GM12878 (cell line): ENCODE measurements around the gene EEPD1. TPM values are rescaled to one million over a fixed set of nuclear protein-coding genes. Genes with fewer than 3 reads are reported as not detected.

Experiments
- ATAC-seq: fragments of 200-7000 bp; cut with Tn5 transposase; 3 replicates; pipeline ENCODE4 v1.9.1; 2020; ENCODE audit warnings: mild to moderate bottlenecking, moderate library complexity
- BruUV-seq: library from RNA; stranded (reverse); fragments of 400-500 nt; replicated peaks from 2 replicates; lab custom pipeline; 2021; lab: Mats Ljungman, UMichigan
- CTCF ChIA-PET: fragments of 300-600 bp; sonication (Branson Sonifier 250); formaldehyde crosslinking; extraction: SDS; loops from one replicate; lab custom pipeline; 2021; ENCODE audit warnings: inconsistent platforms; lab: Yijun Ruan, JAX
- POLR2A ChIA-PET: fragments of 350-600 bp; formaldehyde crosslinking; extraction: SDS; loops from one replicate; lab custom pipeline; 2021; ENCODE audit warnings: inconsistent platforms; lab: Charles Lee
- RAD21 ChIA-PET: fragments of 300-600 bp; sonication (Branson Sonifier 250); formaldehyde crosslinking; loops from one replicate; lab custom pipeline; 2023; ENCODE audit warnings: antibody characterized with exemption; ENCODE audit not compliant: unreplicated experiment; lab: Charles Lee
- SMC1A ChIA-PET: fragments of 300-600 bp; sonication (Branson Sonifier 250); formaldehyde crosslinking; loops from one replicate; lab custom pipeline; 2023; ENCODE audit not compliant: unreplicated experiment, uncharacterized antibody; lab: Charles Lee
- DNase-seq: peaks from one replicate; pipeline ENCODE4 v3.0.0-alpha.2; 2011; ENCODE audit warnings: low read depth, low spot score
- FAIRE-seq: peaks from 3 replicates; lab custom pipeline; 2011; peaks lifted over from hg19 to GRCh38; lab: Jason Lieb, UNC
- H2AFZ ChIP-seq: 2 replicates; pipeline ENCODE4 v1.6.0; 2011; ENCODE audit warnings: low read depth, low read length, control low read depth; ENCODE audit not compliant: control insufficient read depth
- H3K27ac ChIP-seq: 2 replicates; pipeline ENCODE4 v1.5.1; 2011; ENCODE audit warnings: control low read depth; ENCODE audit not compliant: control insufficient read depth, insufficient read depth
- H3K27me3 ChIP-seq, 2 experiments: replicated peaks in 1 of 2; 2 replicates each; pipeline versions ENCODE4 v1.6.0 to v1.6.1; 2011; ENCODE audit warnings: low read length in 1 of 2; ENCODE audit not compliant: control insufficient read depth in 2 of 2, insufficient read depth in 2 of 2
- H3K36me3 ChIP-seq, 2 experiments: 2 replicates each; pipeline ENCODE4 v1.5.1; 2011; ENCODE audit warnings: low read length in 1 of 2; ENCODE audit not compliant: control insufficient read depth in 2 of 2, insufficient read depth in 2 of 2
- H3K4me1 ChIP-seq: 2 replicates; pipeline ENCODE4 v1.6.1; 2011; ENCODE audit warnings: mild to moderate bottlenecking, low read length, moderate library complexity, mixed read lengths; ENCODE audit not compliant: control insufficient read depth, insufficient read depth
- H3K4me2 ChIP-seq: 2 replicates; pipeline ENCODE4 v1.6.0; 2011; ENCODE audit warnings: control low read depth; ENCODE audit not compliant: control insufficient read depth, insufficient read depth
- H3K4me3 ChIP-seq: fragments of 200-600 bp; sonication (generic); 2 replicates; pipeline ENCODE4 v1.5.1; 2016
- H3K79me2 ChIP-seq: 2 replicates; pipeline ENCODE4 v1.6.0; 2011; ENCODE audit warnings: low read length; ENCODE audit not compliant: control insufficient read depth, insufficient read depth
- H3K9ac ChIP-seq: 2 replicates; pipeline ENCODE4 v1.8.0; 2011; ENCODE audit warnings: low read length, control low read depth, mixed read lengths; ENCODE audit not compliant: control insufficient read depth, insufficient read depth
- H3K9me3 ChIP-seq: replicated peaks from 3 replicates; pipeline ENCODE4 v1.5.1; 2011; ENCODE audit warnings: mild to moderate bottlenecking, low read length; ENCODE audit not compliant: control insufficient read depth, insufficient read depth
- H4K20me1 ChIP-seq: 2 replicates; pipeline ENCODE4 v1.6.0; 2011; ENCODE audit not compliant: control insufficient read depth, insufficient read depth
- CBX3 ChIP-seq: fragments of 200-600 bp; sonication (generic); IDR thresholded peaks from 2 replicates; pipeline ENCODE4 v1.6.1; 2016; ENCODE audit warnings: low read depth, borderline replicate concordance
- CHD4 ChIP-seq: fragments of 200-600 bp; sonication (generic); IDR thresholded peaks from 2 replicates; pipeline ENCODE4 v1.6.1; 2016; ENCODE audit warnings: mild to moderate bottlenecking
- EZH2 ChIP-seq: IDR thresholded peaks from 2 replicates; pipeline ENCODE4 v1.6.1; 2012; ENCODE audit warnings: low read depth, mild to moderate bottlenecking, control low read depth, inconsistent platforms, low read length, borderline replicate concordance; ENCODE audit not compliant: control insufficient read depth
- HCFC1 ChIP-seq: fragments of 150-350 bp; IDR thresholded peaks from 2 replicates; pipeline ENCODE4 v1.6.1; 2014; ENCODE audit warnings: low read length
- MXI1 ChIP-seq: fragments of 150-350 bp; IDR thresholded peaks from 2 replicates; pipeline ENCODE4 v1.6.1; 2011; ENCODE audit warnings: low read depth, mild to moderate bottlenecking, inconsistent platforms, low read length, improper control_type of control experiment
- MYB ChIP-seq: fragments of 150-350 bp; IDR thresholded peaks from 2 replicates; pipeline ENCODE4 v1.6.1; 2014; ENCODE audit warnings: mild to moderate bottlenecking, low read depth, low read length, borderline replicate concordance
- NFYA ChIP-seq: IDR thresholded peaks from 2 replicates; pipeline ENCODE4 v1.6.1; 2011; ENCODE audit warnings: low read depth, mild to moderate bottlenecking, low read length, improper control_type of control experiment, borderline replicate concordance
- RAD21 ChIP-seq: IDR thresholded peaks from 2 replicates; pipeline ENCODE4 v1.6.1; 2011; ENCODE audit warnings: mild to moderate bottlenecking, low read depth, low read length, moderate library complexity; ENCODE audit not compliant: insufficient read depth
- RELA ChIP-seq: fragments of 450-650 bp; IDR thresholded peaks from 2 replicates; pipeline ENCODE4 v1.8.0; 2014; ENCODE audit warnings: borderline replicate concordance; ENCODE audit not compliant: partially characterized antibody
- SMC3 ChIP-seq: IDR thresholded peaks from 2 replicates; pipeline ENCODE4 v1.6.1; 2011; ENCODE audit warnings: low read length, improper control_type of control experiment, borderline replicate concordance
- SPI1 ChIP-seq: IDR thresholded peaks from 2 replicates; pipeline ENCODE4 v1.6.1; 2011; ENCODE audit warnings: low read depth, mild to moderate bottlenecking, low read length, moderate library complexity, borderline replicate concordance; ENCODE audit not compliant: insufficient read depth
- SUPT20H ChIP-seq: IDR thresholded peaks from 2 replicates; pipeline ENCODE4 v1.6.1; 2011; ENCODE audit warnings: low read depth, mild to moderate bottlenecking, low read length, moderate library complexity, borderline replicate concordance; ENCODE audit not compliant: control insufficient read depth
- TCF7 ChIP-seq: IDR thresholded peaks from 2 replicates; pipeline ENCODE4 v1.6.1; 2014; ENCODE audit warnings: antibody characterized with exemption, borderline replicate concordance
- WGBS: methylation state at CpG from one replicate; pipeline ENCODE4 v1.1.6; 2016; ENCODE audit warnings: low lambda C conversion rate; ENCODE audit not compliant: insufficient replicate concordance, insufficient coverage; ENCODE audit errors: missing lambda C conversion rate; 5-methylcytosine and 5-hydroxymethylcytosine counted together
- in situ Hi-C: fragments of 300-500 bp; cut with MboI; formaldehyde crosslinking; loops from 9 replicates; pipeline ENCODE4 v1.14.3; 2018; ENCODE audit warnings: mixed read lengths
- intact Hi-C: fragments of 100-400 bp; cut with micrococcal nuclease; formaldehyde crosslinking; loops from one replicate; pipeline ENCODE4 v1.14.2; 2022; ENCODE audit not compliant: unreplicated experiment
- polyA plus RNA-seq, 11 experiments: library from polyadenylated mRNA; depleted of rRNA in 4 of 11; unstranded in 6 of 11; stranded (reverse) in 5 of 11; fragments of >200 nt; fragmentation: Nextera tagmentation in 4 of 11; fragmentation: Illumina TruSeq in 1 of 11; extraction: Ambion mirVana in 4 of 11; extraction: Trizol in 1 of 11; gene quantifications; 1 replicate in 1 of 11; 2 replicates in 10 of 11; pipeline versions ENCODE4 v1.2.1 to v1.2.3, GENCODE V29; 2011 to 2016; ENCODE audit warnings: inconsistent platforms in 2 of 11, missing spikeins in 2 of 11, low read depth in 1 of 11
- total RNA-seq, 4 experiments: library from RNA; depleted of rRNA in 3 of 4; stranded (reverse); fragments of >200 nt in 3 of 4; fragmentation: Illumina TruSeq in 1 of 4; extraction: Trizol in 1 of 4; gene quantifications; 2 replicates each; pipeline versions ENCODE4 v1.2.1 to v1.2.3, GENCODE V29; 2013 to 2021
- TF ChIP-seq, protein P1 (sequence below): fragments of 450-650 bp; IDR thresholded peaks from 2 replicates; pipeline ENCODE4 v1.6.1; 2017; ENCODE audit warnings: mild to moderate bottlenecking, moderate library complexity
- TF ChIP-seq, protein P2 (sequence below): fragments of 450-650 bp; IDR thresholded peaks from 2 replicates; pipeline ENCODE4 v1.6.1; 2017; ENCODE audit warnings: mild to moderate bottlenecking

The EEPD1 gene
- total and polyA plus RNA-seq, 10 of the 15 experiments (the other 5 are each of a cell fraction or from before 2014, with no cell fraction given) = 0.24 to 2.8 (median 0.86) TPM; not detected in 1

DNA sequence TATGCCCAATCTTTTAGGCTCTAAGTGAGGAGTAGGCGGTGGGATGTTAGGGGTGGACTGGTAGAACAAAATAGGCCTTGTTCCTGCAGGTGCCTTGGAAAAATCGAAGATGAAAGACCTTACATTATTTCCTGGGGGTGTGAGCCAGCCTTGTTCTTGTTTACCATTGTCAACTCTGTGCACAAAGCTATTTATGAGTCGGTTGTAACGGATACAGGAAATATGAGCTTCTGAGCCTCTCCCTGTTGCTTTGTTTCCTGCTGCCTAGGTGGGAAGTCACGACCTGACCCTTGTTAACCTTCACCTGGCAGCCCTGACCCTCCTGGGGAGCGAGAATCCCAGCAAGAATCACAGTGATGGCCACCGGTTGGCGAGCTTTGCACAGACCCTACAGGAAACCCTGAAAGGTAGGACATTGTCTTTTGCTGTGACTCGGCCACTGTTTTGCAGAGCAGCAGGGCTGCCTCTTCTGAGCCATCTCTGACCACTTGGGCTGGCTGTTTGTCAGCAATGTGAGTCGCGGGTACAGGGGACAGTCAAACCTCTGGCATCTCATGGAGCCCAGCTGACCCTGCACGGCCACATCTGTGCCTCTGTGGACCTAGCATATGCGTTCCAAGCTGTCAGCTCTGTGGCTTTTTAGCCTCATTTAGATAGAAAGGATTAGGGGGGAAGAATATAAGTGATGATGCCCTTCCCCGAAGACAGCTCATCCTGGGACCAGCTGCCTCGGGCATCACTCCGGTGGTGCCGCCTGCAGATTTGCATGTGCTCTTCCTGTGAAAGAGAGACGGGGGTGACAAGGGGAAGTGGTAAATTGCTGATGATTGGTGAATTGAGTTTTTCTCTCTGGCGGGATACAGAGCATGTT lies 134.6 kb downstream of the EEPD1 start (continued):
- TF ChIP-seq, protein P1, sequence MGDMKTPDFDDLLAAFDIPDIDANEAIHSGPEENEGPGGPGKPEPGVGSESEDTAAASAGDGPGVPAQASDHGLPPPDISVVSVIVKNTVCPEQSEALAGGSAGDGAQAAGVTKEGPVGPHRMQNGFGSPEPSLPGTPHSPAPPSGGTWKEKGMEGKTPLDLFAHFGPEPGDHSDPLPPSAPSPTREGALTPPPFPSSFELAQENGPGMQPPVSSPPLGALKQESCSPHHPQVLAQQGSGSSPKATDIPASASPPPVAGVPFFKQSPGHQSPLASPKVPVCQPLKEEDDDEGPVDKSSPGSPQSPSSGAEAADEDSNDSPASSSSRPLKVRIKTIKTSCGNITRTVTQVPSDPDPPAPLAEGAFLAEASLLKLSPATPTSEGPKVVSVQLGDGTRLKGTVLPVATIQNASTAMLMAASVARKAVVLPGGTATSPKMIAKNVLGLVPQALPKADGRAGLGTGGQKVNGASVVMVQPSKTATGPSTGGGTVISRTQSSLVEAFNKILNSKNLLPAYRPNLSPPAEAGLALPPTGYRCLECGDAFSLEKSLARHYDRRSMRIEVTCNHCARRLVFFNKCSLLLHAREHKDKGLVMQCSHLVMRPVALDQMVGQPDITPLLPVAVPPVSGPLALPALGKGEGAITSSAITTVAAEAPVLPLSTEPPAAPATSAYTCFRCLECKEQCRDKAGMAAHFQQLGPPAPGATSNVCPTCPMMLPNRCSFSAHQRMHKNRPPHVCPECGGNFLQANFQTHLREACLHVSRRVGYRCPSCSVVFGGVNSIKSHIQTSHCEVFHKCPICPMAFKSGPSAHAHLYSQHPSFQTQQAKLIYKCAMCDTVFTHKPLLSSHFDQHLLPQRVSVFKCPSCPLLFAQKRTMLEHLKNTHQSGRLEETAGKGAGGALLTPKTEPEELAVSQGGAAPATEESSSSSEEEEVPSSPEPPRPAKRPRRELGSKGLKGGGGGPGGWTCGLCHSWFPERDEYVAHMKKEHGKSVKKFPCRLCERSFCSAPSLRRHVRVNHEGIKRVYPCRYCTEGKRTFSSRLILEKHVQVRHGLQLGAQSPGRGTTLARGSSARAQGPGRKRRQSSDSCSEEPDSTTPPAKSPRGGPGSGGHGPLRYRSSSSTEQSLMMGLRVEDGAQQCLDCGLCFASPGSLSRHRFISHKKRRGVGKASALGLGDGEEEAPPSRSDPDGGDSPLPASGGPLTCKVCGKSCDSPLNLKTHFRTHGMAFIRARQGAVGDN = 0 out of 2 replicates have a peak, but pooled peaks have one; percentile 28
- no peak for TF ChIP-seq MXI1
- TF ChIP-seq TCF7 = no peak
- TF ChIP-seq SPI1 = peak; percentile 61; the same call in 1 of the 2 replicates
- no peak for TF ChIP-seq HCFC1
- TF ChIP-seq MYB = no peak

DNA sequence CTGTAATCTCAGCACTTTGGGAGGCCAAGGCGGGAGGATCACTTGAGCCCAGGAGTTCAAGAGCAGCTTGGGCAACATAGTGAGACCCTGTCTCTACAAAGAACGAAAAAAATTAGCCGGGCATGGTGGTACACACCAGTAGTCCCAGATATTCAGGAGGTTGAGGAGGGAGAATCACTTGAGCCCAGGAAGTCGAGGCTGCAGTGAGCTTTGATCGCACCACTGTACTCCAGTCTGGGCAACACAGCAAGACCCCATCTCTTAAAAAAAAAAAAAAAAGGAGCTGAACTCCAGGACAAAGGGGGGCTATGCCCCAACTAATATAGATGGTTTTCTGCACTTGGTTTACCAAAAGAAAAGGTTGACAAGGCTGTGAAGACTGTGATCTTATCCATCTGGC lies 135.4 kb downstream of the EEPD1 start:
- Histone ChIP-seq H3K9ac (no peak overlapping the region), H3K27ac (no peak overlapping the region), H3K9me3 (no peaks in the 10 kb centered on the region), H3K4me1 (peaks cover 21% of the 10 kb centered on the region), H3K36me3 (no peaks in the 10 kb centered on the region), H2AFZ (no peak overlapping the region), H3K4me3 (no peak overlapping the region), H3K4me2 (no peak overlapping the region), H4K20me1 (no peaks in the 10 kb centered on the region), H3K79me2 (no peaks in the 10 kb centered on the region), H3K27me3 (no peaks in the 10 kb centered on the region)
- ChIA-PET CTCF (interaction anchor here (0.9 to 6.4 kb wide), 11 partner anchors 11 to 303 kb away, joined by 3 to 86 read pairs (median 8); no protein-coding TSS in a partner anchor), RAD21 (interaction anchor here (0.6 to 5.3 kb wide), 11 partner anchors 9 to 304 kb away, joined by 3 to 30 read pairs (median 5); no protein-coding TSS in a partner anchor), SMC1A (interaction anchor here (0.8 to 9.1 kb wide), 15 partner anchors 9 to 564 kb away, joined by 3 to 68 read pairs (median 5); no protein-coding TSS in a partner anchor), POLR2A (interaction anchor here (0.7 to 1.3 kb wide), 2 partner anchors 24 to 368 kb away, joined by 3 to 4 read pairs; no protein-coding TSS in a partner anchor)
- in situ Hi-C loops (no loop called here), intact Hi-C loops (loop anchor here (10.0 kb wide), 1 partner anchor 564 kb away; no protein-coding TSS in a partner anchor)
- 87% methylated on average over 5 of the region's 5 CpGs for WGBS
- no peak for FAIRE-seq
- BruUV-seq = no TSS peak
- DNase-seq = no peak
- no peak for ATAC-seq
- TF ChIP-seq SUPT20H (no peak), NFYA (no peak), SPI1 (no peak), CHD4 (no peak), SMC3 (no peak), EZH2 (no peak), RAD21 (no peak), CBX3 (no peak), RELA (no peak)
- TF ChIP-seq, protein P2, sequence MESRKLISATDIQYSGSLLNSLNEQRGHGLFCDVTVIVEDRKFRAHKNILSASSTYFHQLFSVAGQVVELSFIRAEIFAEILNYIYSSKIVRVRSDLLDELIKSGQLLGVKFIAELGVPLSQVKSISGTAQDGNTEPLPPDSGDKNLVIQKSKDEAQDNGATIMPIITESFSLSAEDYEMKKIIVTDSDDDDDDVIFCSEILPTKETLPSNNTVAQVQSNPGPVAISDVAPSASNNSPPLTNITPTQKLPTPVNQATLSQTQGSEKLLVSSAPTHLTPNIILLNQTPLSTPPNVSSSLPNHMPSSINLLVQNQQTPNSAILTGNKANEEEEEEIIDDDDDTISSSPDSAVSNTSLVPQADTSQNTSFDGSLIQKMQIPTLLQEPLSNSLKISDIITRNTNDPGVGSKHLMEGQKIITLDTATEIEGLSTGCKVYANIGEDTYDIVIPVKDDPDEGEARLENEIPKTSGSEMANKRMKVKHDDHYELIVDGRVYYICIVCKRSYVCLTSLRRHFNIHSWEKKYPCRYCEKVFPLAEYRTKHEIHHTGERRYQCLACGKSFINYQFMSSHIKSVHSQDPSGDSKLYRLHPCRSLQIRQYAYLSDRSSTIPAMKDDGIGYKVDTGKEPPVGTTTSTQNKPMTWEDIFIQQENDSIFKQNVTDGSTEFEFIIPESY = no peak
